GM20431 (cell line): ENCODE data around the gene COL4A1.

Experiments used
- in situ Hi-C: fragments of 300-500 bp; cut with MseI, MboI; formaldehyde crosslinking; loops from one replicate; pipeline ENCODE4 v1.15.0; 2020; ENCODE audit warnings: low sequenced_read_pairs; ENCODE audit not compliant: unreplicated experiment

The COL4A1 gene

DNA sequence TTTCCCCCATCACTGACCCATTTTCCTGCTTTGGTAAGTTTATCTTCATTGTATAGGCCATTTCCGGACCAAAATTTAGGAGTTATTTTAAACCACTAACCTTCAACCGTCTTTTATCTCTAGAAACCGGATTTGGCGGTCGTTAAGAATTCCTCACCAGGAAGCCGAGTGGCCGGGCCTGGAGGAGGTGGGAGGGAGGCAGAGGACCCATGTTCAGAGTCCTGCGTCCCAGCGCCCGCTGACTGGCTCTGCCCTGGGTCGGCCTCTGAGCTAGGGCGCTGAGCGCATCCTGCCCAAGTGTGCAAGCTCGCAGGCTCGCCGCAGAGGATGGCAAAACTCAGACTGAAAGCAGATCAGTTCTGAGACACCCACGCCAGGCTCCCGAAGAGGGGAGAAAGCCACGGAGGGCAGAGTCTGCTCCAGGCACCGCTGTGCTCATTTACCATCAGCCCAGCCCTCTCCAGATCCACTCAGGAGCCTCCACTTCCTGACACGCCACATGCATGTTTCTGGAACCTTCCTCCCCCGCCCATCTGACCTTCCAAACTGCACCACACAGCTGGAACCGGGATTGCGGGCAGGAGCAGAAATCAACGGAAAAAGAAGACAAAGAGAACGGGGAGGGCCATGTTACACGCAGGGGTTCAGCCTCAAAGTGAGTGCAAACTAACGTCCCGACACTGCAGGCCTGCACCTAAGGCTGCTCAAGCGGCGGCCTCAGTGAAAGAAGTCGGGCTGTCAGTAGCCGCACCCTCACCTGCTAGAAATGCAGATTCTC is 8.3 kb downstream of the COL4A1 start:
- in situ Hi-C loops: no loop called here

DNA sequence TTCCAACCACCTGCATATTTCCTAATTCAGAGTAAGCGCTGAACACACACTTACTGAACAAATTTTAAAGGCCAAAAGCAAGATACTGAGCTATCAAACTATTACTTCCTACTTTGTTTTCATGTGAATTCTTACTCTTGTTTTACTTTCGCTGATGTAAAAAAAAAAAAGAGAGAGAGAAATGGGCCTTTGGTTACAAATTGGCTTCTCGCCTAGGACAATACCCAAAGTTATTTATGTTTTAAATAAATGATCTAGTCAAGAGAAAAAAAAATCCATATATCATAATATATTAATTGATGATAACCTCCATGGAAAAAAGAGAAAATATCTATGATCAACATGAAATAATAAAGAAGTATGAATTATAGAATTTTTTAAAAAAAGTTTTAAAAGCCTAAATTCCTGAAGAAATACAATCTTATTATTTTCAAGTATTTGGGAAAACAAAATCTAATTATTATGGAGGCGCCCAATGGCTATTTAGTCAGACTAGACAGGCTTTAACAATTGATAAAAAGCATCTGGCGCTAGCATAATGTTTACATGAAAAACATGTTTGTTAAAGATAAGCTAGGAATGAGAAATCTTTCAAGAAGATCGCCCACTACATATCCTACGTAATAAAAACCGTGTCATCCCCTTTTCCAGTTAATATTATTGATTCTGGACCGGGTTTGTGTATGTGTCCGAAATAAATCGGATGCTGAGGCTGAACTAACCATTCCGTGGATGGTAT is 9.0 kb downstream of the COL4A1 start:
- in situ Hi-C loops: no loop called here

DNA sequence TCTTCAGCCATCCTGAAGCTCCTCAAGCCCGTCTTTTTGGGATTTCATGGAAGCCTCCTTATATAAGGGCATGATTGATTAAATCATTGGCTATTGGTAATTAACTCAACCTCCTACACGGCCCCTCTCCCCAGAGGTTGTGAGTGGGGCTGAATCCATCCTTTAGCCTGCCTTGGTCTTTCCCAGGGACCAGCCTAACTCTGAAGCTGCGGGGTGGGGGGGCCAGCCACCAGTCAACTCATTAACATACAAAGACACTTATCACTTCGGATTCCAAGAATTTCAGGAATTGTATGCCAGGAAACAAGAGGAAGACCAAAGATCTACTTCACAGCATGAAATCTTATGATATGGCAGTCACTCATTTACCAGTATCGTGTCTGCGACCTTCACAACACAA is 9.9 kb downstream of the COL4A1 start:
- in situ Hi-C loops: no loop called here

DNA sequence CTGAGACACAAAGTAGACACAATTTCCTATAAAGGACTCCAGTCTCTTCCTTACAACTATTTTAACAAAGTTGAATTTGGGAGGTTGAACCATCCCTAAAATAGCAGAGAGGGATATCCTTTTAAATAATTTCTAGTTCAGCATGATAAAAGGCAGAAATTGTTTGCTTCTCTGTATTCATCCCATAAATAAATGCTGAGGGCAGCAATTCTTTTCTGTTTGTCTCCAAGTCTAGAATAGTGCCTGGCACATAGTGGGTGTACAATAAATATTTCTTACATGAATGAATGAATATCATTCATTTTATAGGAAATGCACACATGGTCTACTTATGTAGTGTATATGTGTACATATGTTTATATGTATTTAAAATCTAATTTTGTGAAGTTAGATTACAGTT is 12.3 kb downstream of the COL4A1 start:
- in situ Hi-C loops: no loop called here

DNA sequence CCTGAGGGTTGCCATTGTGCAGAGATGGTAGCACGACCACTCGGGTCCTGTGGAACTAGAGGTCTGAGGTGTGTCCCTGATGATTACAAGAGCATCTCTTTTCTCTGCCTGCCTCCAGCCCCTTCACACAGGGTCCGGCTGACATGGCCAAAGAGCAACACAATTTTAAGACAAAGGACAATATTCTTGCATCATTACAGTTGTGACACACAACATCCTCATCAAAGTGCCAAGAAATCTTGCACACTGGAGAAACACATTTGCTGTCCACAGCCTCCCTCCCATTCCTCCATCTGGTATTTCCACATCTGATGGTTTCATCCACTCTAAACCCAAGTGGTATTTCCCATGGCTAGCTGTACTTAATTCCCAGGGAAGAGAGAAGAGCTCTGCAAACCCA is 12.8 kb downstream of the COL4A1 start:
- in situ Hi-C loops: no loop called here

DNA sequence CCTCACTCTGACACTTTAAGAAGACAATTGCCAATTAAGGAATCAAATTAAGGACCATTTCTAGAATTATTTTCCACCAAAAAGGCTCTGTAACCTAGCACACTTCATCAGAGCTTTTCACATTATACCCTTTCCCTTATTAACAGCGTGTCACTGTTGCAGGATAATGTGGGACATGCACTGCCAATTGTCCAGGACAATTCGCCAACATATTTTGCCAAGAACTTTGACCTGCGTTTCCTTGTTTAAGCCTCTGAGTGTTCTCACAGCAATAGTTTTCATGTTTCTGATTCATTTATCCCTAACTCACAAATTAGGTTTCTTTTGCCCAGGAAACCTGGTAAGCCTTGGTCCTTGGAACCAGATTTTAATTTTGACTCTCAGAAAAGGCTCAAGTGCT is 13.3 kb downstream of the COL4A1 start:
- in situ Hi-C loops: no loop called here

DNA sequence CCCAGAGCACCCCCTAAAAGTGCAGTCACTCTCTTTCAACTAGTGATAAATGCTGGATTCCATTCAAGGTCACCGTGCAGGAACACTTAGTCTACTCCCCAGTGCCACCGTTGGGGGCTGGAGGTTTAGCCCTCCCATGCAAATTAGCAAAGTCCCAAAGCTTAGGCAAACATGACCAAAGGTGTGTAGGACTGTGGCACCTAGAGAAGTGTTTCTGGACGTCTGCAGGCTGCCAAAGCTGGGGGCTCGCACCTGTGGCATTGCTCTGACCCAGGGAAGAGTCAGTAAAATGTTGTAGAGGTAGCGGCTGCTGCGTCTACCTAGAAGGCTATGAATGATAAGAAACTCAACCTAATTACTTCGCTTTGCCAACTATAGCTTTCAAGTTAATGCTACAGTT is 13.9 kb downstream of the COL4A1 start:
- in situ Hi-C loops: no loop called here

DNA sequence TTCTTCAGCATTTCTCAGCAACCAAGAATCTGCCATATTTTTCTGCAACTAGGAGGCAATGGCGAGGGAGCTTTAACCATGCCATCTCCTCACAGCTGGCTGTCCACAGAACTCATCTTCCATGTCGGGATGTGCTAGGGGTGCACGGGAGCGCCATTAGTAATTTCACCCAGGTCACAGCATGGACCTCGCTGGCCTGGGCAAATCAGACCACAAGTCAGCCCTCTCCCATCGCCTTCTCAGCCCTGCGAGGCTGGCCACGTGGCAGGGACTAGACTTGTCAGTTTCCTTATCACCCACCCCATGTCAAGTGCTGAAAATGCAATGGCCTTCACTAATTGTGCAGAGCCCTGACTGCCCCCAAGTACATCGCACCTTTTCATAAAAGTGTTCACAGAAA is 15.7 kb downstream of the COL4A1 start:
- in situ Hi-C loops: no loop called here

DNA sequence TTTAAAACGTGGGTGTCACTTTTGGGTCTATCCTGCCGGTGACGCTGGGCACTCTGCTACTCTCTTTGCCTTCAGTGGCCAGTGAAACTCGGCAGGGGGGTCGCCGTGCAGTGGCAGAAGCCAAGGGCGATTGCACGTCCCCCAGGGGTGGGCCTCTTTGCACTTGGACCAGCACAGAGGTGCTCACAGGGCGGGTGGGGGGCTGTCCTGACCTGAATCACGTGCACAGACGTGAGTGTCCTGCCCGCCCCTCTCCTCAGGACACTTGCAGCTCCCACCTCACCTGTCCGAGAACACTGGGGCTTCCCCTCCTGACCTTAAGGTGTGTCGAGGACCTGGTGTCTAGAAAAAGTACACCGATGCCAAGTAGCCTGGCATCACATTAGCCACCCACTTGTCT is 16.1 kb downstream of the COL4A1 start:
- in situ Hi-C loops: no loop called here

DNA sequence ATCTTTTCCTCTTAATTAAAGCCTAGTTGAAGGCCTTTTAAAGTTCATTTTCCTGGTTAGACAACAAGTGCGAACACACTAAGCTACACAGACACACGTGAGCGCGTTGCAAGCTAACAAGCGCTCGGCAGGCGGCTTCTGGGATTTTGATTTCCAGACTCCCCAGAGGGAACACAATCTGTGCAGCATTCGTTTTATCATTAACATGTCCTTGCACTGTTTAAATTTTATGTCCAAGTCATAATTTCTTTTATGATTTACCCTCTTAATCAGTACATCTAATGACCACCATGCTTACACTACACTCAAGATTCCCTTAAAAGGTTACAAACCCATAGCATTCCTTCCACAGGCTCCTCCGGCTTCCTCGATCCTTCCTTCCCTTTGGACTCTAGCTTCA is 16.8 kb downstream of the COL4A1 start:
- in situ Hi-C loops: no loop called here

DNA sequence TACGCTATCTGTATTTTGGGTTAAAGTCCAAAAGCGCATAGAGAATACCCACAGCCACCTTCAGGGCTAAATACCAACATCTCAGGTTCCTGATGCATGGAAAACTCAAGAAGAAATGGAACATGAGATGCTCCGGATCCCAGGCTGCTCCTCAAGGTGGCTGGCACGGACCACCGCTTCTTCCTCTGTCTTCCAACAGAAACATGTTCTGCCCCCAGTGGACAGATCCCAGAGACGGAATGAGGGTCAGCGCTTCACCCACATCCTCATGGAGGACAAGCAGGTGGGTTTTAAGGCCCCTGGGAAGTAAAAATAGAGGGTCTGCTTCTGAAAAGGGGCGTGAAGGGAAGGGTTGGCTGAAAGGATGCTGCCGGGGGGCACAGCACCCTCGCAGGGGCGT is 17.3 kb downstream of the COL4A1 start:
- in situ Hi-C loops: no loop called here

DNA sequence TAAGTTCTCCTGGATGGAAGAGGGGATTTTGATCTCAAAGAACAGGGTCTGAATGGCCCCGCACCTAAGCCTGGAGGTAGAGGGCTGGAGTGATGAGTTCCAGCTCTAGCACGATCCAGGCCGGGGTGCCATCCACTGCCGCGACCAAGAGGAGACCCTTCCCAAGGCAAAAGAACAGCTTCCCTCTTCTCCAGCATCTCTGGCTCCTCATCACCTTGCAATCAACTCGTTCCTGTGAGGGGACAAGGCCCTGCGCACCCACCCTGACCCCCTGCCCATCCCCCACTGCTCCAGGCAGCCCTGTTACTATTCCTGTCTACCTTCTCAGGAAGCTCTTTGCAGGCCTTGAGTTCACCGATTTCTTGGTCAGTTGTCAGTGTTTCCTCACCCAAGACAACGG is 17.8 kb downstream of the COL4A1 start:
- in situ Hi-C loops: no loop called here

DNA sequence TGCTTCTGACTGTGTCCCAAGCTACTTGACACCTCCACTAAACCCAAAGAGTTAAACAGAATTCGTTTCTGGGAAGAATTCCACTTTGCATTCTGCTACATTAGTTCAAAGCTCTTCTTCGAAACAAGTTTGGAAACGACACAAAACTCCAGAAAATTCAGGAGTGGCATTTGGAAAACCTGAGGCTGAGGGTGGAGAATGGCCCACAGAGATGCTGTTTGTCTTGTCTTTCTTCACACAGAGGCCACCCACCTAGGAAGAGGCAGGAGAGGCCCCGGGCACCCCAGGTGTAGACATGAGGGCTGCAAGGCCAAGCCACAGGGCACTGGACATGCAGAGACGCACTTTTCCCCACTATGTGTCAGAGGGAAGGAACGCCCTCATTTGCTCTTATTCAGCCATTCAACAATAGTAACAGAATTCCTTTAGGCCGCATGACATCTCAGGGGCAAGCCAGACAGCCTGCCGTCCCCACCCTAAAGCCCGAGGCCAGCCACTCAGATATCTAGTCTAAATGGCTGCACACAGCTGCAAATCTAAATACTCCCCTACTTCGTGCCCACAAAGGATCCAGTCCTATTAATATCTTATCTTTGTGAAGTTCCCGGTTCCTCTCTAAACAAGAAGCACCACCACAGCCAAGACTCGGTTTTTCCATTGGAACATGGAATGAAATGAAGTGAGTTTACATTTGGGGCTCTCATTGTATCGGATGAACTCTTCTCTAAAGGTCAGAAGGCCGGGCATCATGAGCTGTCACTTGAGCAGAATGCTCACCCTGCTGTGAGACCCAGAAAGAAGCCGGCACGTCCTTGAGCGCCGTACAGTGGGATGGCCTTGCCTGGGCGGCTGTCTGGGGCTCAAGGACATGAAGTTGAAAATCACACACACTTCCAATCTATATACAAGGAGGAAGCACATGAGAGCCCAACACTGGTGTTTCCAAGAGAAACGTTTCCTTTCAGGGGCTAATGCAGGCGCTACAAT is 19.8 kb downstream of the COL4A1 start:
- in situ Hi-C loops: no loop called here

DNA sequence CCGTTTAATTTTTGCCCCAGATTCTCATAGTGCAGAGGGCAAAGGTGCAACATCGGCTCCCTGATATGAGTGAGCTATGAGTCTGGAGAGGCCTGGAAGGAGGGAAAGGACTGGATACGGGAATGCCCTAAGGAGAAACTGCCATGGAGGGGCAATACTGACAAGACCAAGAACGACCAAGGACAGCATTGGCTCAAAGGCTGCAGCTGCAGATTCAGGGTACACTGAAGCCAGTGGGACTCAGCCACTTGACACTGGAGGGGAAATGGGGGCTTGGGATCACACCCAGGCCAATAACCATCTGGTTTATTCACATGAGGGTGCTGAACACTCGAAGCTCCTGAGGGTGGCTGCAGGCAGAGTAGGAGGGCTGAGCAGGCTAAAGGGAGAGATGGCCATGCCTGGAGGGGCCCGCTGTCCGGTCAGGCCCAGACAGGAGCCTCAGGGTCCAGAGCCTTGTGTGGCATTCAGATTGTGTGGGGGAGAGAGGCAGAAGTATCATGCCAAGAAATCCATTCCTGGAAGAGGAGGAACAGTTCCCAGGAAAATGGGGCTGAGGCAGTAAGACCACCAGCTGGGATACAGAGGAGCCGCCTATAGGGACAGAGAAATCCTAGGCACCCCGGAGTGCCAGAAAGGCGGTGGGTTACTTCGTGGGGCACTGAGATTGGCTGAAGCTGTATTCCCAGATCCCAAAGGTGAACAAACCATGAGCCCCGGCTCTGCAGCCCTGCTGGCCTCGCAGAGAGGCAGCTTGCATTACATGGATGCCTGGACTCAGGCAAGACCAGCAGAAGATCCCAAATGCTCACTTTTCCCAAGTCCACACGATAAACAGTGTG is 20.7 kb downstream of the COL4A1 start:
- in situ Hi-C loops: no loop called here

DNA sequence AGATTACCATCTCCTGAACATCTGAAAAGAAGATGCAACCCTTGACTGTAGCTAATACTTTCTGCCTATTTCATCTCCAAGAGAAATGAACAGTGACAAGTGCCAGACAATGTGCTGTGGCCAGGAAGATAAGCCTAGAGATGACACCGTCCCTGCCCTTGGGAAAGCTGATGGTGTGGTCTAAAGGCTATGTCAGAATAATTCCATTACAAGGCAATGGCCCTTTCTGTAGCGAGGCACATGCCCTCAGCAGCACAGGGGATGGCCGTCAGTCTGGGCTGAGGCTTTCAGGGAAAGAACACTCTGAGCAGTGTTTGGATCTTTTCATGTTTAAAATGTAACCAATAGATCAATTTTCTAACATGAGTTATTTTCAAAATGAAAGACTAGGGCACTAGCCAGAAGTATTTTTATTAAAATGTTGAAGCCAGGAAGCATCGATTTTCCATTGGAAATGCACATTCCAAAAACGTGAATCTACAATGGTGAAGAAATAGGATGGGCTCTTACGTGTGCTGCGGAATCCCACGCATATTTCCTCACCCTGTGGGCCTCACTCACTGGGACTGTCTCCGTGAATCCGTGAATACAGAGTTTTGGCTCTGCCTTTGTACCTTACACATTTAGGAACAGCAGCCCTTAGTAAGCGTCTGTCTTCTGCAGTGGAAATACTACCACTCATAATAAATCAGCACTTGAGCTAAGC is 22.0 kb downstream of the COL4A1 start:
- in situ Hi-C loops: no loop called here

DNA sequence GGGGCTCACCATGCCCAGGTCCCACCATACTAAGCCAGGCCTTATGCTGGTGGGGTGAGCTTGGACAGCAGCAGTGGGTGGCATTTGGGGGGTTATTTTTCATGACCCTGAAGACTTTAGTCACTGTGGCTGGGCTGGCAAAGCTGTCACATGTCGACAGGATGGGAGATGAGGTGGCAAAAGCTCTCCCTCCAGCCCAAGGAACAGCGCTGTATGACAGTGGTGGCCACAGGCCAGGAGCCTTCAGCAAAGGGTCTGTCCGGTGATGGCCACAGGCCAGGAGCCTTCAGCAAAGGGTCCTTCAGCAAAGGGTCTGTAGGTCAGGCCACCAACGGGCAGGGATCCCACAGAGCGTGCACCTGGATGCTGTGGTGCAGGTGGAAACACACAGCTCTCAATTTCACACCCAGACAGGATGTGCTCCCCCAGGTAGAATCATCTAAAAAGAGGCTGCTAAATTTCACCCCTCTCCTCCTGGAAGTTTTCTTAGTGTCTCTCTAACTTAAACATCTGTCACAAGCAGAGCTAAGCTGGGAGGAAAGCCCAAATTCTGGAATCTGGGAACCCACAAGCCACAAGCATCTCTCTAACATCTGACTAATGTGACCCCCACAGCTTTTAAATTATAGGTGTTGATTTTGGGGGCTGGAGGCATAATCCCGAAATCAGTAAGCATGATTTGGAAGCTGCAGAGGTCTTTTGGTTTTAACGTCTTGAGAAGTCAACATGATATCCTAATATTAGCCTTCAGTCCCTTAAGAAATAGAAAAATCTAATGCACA is 23.0 kb downstream of the COL4A1 start:
- in situ Hi-C loops: no loop called here

DNA sequence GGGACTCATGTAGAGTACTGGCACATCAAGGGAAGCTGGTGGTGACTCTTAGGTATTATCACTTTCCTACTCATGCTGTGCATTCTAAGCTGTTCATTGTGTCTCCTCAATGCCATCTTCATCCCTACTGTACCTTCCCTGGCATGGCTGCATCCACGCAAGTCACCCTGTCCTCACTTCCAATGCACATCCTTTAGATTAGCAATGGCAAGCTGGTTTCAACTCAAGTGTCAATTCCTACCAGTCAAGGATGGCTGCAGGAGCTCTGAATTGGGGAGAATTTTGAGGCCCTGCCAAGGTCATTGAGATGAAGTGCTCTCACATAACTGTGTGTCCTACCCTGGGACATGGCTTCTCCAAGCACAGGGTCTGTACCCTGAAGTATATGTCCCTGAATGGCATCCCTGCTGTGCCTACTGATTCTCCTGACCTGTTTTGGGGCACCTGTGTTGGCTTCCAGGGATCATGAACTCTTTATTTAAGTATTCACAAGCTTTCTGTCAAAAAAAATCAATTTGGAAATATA is 24.6 kb downstream of the COL4A1 start:
- in situ Hi-C loops: no loop called here

DNA sequence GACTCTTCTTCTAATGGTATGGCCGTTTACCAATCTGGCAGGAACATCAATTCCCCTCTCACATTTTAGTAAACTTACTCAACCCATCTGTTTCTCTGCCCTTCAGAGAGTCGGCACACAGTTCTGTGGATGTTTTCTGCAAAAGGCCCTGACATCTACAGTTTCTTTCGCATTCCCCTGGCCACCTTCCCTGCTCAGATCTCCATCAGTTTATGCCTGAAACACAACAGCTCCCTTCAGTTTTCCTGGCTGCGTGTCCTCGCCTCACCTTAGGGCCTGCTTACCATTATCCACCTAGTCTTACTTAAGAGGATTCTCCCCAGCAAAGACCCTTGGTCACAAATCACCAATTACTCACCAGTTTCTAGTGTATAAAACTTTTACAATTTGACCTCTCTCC is 25.2 kb downstream of the COL4A1 start:
- in situ Hi-C loops: no loop called here
